PFSK-1 (cell line): ENCODE measurements around the gene IQCM.

ENCODE experiments used
- FOXP2 ChIP-seq: optimal IDR thresholded peaks from 2 replicates; pipeline ENCODE3; 2011; ENCODE audit warnings: borderline replicate concordance, control low read depth, inconsistent platforms; ENCODE audit not compliant: insufficient read depth; ENCODE audit errors: extremely low read length, extremely low read depth
- POLR2AphosphoS5 ChIP-seq: IDR thresholded peaks from 2 replicates; pipeline ENCODE4 v1.6.1; 2012; ENCODE audit warnings: low read depth, mild to moderate bottlenecking, control low read depth, low read length, moderate library complexity
- REST ChIP-seq, 2 experiments: IDR thresholded peaks; 2 replicates each; pipeline versions ENCODE4 v1.6.1 to v1.8.0; 2011 to 2012; ENCODE audit warnings: low read depth in 2 of 2, low read length in 2 of 2, control low read depth in 1 of 2, inconsistent platforms in 1 of 2, mild to moderate bottlenecking in 1 of 2, moderate library complexity in 1 of 2; ENCODE audit not compliant: insufficient read depth in 1 of 2
- SIN3A ChIP-seq: IDR thresholded peaks from 2 replicates; pipeline ENCODE4 v1.6.1; 2012; ENCODE audit warnings: mild to moderate bottlenecking, low read length, moderate library complexity, borderline replicate concordance; ENCODE audit not compliant: insufficient read depth
- TAF1 ChIP-seq: IDR thresholded peaks from 2 replicates; pipeline ENCODE4 v1.6.1; 2012; ENCODE audit warnings: low read length, control low read depth, borderline replicate concordance; ENCODE audit not compliant: insufficient read depth

Gene IQCM

DNA sequence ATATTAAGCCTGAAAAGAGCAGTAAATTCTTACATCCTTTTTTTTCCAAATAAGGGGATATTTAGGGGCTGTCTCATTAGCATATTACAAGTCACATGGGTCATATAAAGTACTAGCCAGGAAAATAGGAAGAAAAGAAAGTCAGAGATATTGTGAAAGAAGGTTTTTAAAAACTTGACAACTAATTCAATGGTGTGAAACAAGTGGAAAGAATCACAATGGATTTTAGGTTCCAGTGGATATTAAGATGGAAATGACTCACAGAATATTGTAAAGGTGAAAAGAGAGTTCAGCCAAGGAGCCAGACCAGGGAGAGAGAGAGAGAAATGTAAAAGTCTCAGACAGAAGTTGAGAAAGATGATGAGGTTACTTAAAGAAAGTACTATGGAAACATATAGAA, 297.2 kb downstream of the IQCM start:
- TF ChIP-seq POLR2AphosphoS5 = no peak

GRCh38 chr4:149513081-149513480, 302.6 kb downstream of the IQCM start:
- TF ChIP-seq SIN3A (no peak), TAF1 (no peak), FOXP2 (no peak)

- TF ChIP-seq TAF1 = no peak
- TF ChIP-seq POLR2AphosphoS5 = no peak
- no peak for TF ChIP-seq FOXP2
- TF ChIP-seq REST (IDR thresholded peaks at IDR 0.05; ENCODE audit: insufficient read depth in 1 of 2, low read depth in 2 of 2, low read length in 2 of 2) = no peak
- TF ChIP-seq SIN3A = no peak
These were observed 303.1 kb downstream of the IQCM start for GRCh38 chr4:149512501-149512900.

DNA sequence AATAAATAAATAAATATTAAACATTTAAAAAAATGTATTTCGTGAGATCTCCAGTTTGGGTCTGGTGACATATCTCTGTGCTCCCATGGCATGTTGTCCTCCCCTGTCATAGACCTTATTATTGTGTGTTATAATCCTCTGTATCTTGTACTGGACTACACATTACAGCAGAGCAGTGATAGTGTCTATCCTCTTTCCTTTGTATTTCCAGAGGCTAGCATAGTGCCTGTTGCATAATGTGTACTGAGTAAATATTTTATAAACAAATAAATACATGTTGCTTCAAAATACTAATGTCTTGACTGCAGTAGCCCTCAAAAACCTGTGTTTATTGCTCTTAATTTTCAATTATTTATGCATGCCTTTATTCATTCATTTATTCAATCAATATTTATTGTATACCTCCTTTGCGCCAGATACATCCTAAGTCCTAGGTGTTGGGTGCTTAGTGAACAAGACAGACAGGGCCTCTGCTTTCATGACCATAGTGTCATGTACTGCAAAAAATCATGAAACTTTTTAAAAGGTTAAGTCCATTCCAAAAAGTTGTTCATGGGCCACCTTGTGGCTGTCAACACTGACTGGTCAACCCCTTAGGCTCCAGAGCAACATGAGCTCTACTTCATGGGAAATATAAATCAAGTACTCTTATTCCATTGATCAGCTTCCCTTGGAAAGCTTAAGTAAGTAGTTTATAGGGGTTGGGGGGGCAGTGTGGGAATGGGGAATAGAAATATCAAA, 303.9 kb downstream of the IQCM start:
- no peak for TF ChIP-seq FOXP2
- no peak for TF ChIP-seq POLR2AphosphoS5
- TF ChIP-seq REST (IDR thresholded peaks at IDR 0.05; ENCODE audit: insufficient read depth in 1 of 2, low read depth in 2 of 2, low read length in 2 of 2) = no peak
- TF ChIP-seq TAF1 = no peak
- no peak for TF ChIP-seq SIN3A

GRCh38 chr4:149500806-149501205, 314.8 kb downstream of the IQCM start:
- TF ChIP-seq POLR2AphosphoS5 (no peak), REST (IDR thresholded peaks at IDR 0.05; ENCODE audit: insufficient read depth in 1 of 2, low read depth in 2 of 2, low read length in 2 of 2) (no peak), TAF1 (no peak), SIN3A (no peak), FOXP2 (no peak)

GRCh38 chr4:149499726-149500125, 315.9 kb downstream of the IQCM start:
- no peak for TF ChIP-seq TAF1
- TF ChIP-seq REST (IDR thresholded peaks at IDR 0.05; ENCODE audit: insufficient read depth in 1 of 2, low read depth in 2 of 2, low read length in 2 of 2) = no peak
- no peak for TF ChIP-seq POLR2AphosphoS5
- TF ChIP-seq FOXP2 = no peak
- TF ChIP-seq SIN3A = no peak
